Activated CD4-positive, alpha-beta T cell treated with anti-CD3 and anti-CD28 coated beads, Interleukin-2, amount 50 U/mL, for 1 hour (primary cell): ENCODE data around the gene RRAGB.
"Not testable (repeated sequence)": the region's sequence is repeated elsewhere in the genome, so short reads cannot be mapped to it uniquely, and the experiment has no call there.

Experiments used
- DNase-seq: peaks from one replicate; pipeline ENCODE4 v3.0.0-alpha.2; 2020

Gene RRAGB

GRCh38 chrX:55717521-55718497 lies at the start of gene RRAGB:
Gene RRAGB (plus strand): TSS chrX:55717749. CDS start chrX:55718328, 579 bp downstream.
- peak; percentile 86 for DNase-seq

GRCh38 chrX:55668084-55668483 lies 49.5 kb upstream of the RRAGB start:
- DNase-seq: no peak

GRCh38 chrX:55688579-55688978 lies 29.0 kb upstream of the RRAGB start:
- not testable (repeated sequence) for DNase-seq

GRCh38 chrX:55695227-55696018 lies 22.1 kb upstream of the RRAGB start:
- DNase-seq: no peak

- DNase-seq: no peak
Measured at GRCh38 chrX:55697381-55697780, 20.2 kb upstream of the RRAGB start.

GRCh38 chrX:55702671-55703070 lies 14.9 kb upstream of the RRAGB start:
- no peak for DNase-seq

- DNase-seq: not testable (repeated sequence)
Measured at GRCh38 chrX:55703436-55703835, 14.1 kb upstream of the RRAGB start.

- DNase-seq: not testable (repeated sequence)
Measured at GRCh38 chrX:55705066-55705465, 12.5 kb upstream of the RRAGB start.

- DNase-seq: no peak
Measured at GRCh38 chrX:55709735-55710134, 7.8 kb upstream of the RRAGB start.

- no peak for DNase-seq
Measured at GRCh38 chrX:55710701-55711100, 6.8 kb upstream of the RRAGB start.

GRCh38 chrX:55713631-55714030 lies 3.9 kb upstream of the RRAGB start:
- DNase-seq: no peak

GRCh38 chrX:55714161-55714560 lies 3.4 kb upstream of the RRAGB start:
- no peak for DNase-seq

- DNase-seq: no peak
Measured at GRCh38 chrX:55715847-55716246, 1.7 kb upstream of the RRAGB start.

GRCh38 chrX:55716937-55717336 lies 612 bp upstream of the RRAGB start:
- no peak for DNase-seq

GRCh38 chrX:55731826-55732225 lies 14.3 kb downstream of the RRAGB start:
- no peak for DNase-seq

GRCh38 chrX:55738969-55739368 lies 21.4 kb downstream of the RRAGB start:
- no peak for DNase-seq

- no peak for DNase-seq
Measured at GRCh38 chrX:55742649-55743048, 25.1 kb downstream of the RRAGB start.

GRCh38 chrX:55748463-55748862 lies 30.9 kb downstream of the RRAGB start:
- DNase-seq: not testable (repeated sequence)

GRCh38 chrX:55750256-55750655 lies 32.7 kb downstream of the RRAGB start:
- DNase-seq: no peak

- DNase-seq: no peak
Measured at GRCh38 chrX:55754861-55755294, 37.3 kb downstream of the RRAGB start.

- DNase-seq: no peak
Measured at GRCh38 chrX:55758033-55758432, 40.5 kb downstream of the RRAGB start.

- DNase-seq: no peak
Measured at GRCh38 chrX:55759478-55759877, 41.9 kb downstream of the RRAGB start.

GRCh38 chrX:55767100-55767499 lies 49.6 kb downstream of the RRAGB start:
- DNase-seq: no peak

- not testable (repeated sequence) for DNase-seq
Measured at GRCh38 chrX:55774419-55774818, 56.9 kb downstream of the RRAGB start.
